GM12878 (cell line): ENCODE results near the gene PRR35. TPM values are rescaled to one million over a fixed set of nuclear protein-coding genes. Genes with fewer than 3 reads are reported as not detected.

Experiments
- ATAC-seq: fragments of 200-7000 bp; cut with Tn5 transposase; 3 replicates; pipeline ENCODE4 v1.9.1; 2020; ENCODE audit warnings: mild to moderate bottlenecking, moderate library complexity
- BruUV-seq: library from RNA; stranded (reverse); fragments of 400-500 nt; replicated peaks from 2 replicates; lab custom pipeline; 2021; lab: Mats Ljungman, UMichigan
- CTCF ChIA-PET: fragments of 300-600 bp; sonication (Branson Sonifier 250); formaldehyde crosslinking; extraction: SDS; loops from one replicate; lab custom pipeline; 2021; ENCODE audit warnings: inconsistent platforms; lab: Yijun Ruan, JAX
- POLR2A ChIA-PET: fragments of 350-600 bp; formaldehyde crosslinking; extraction: SDS; loops from one replicate; lab custom pipeline; 2021; ENCODE audit warnings: inconsistent platforms; lab: Charles Lee
- RAD21 ChIA-PET: fragments of 300-600 bp; sonication (Branson Sonifier 250); formaldehyde crosslinking; loops from one replicate; lab custom pipeline; 2023; ENCODE audit warnings: antibody characterized with exemption; ENCODE audit not compliant: unreplicated experiment; lab: Charles Lee
- SMC1A ChIA-PET: fragments of 300-600 bp; sonication (Branson Sonifier 250); formaldehyde crosslinking; loops from one replicate; lab custom pipeline; 2023; ENCODE audit not compliant: unreplicated experiment, uncharacterized antibody; lab: Charles Lee
- DNase-seq: peaks from one replicate; pipeline ENCODE4 v3.0.0-alpha.2; 2011; ENCODE audit warnings: low read depth, low spot score
- FAIRE-seq: peaks from 3 replicates; lab custom pipeline; 2011; peaks lifted over from hg19 to GRCh38; lab: Jason Lieb, UNC
- H2AFZ ChIP-seq: 2 replicates; pipeline ENCODE4 v1.6.0; 2011; ENCODE audit warnings: low read depth, low read length, control low read depth; ENCODE audit not compliant: control insufficient read depth
- H3K27ac ChIP-seq: 2 replicates; pipeline ENCODE4 v1.5.1; 2011; ENCODE audit warnings: control low read depth; ENCODE audit not compliant: control insufficient read depth, insufficient read depth
- H3K27me3 ChIP-seq, 2 experiments: replicated peaks in 1 of 2; 2 replicates each; pipeline versions ENCODE4 v1.6.0 to v1.6.1; 2011; ENCODE audit warnings: low read length in 1 of 2; ENCODE audit not compliant: control insufficient read depth in 2 of 2, insufficient read depth in 2 of 2
- H3K36me3 ChIP-seq, 2 experiments: 2 replicates each; pipeline ENCODE4 v1.5.1; 2011; ENCODE audit warnings: low read length in 1 of 2; ENCODE audit not compliant: control insufficient read depth in 2 of 2, insufficient read depth in 2 of 2
- H3K4me1 ChIP-seq: 2 replicates; pipeline ENCODE4 v1.6.1; 2011; ENCODE audit warnings: mild to moderate bottlenecking, low read length, moderate library complexity, mixed read lengths; ENCODE audit not compliant: control insufficient read depth, insufficient read depth
- H3K4me2 ChIP-seq: 2 replicates; pipeline ENCODE4 v1.6.0; 2011; ENCODE audit warnings: control low read depth; ENCODE audit not compliant: control insufficient read depth, insufficient read depth
- H3K4me3 ChIP-seq: fragments of 200-600 bp; sonication (generic); 2 replicates; pipeline ENCODE4 v1.5.1; 2016
- H3K79me2 ChIP-seq: 2 replicates; pipeline ENCODE4 v1.6.0; 2011; ENCODE audit warnings: low read length; ENCODE audit not compliant: control insufficient read depth, insufficient read depth
- H3K9ac ChIP-seq: 2 replicates; pipeline ENCODE4 v1.8.0; 2011; ENCODE audit warnings: low read length, control low read depth, mixed read lengths; ENCODE audit not compliant: control insufficient read depth, insufficient read depth
- H3K9me3 ChIP-seq: replicated peaks from 3 replicates; pipeline ENCODE4 v1.5.1; 2011; ENCODE audit warnings: mild to moderate bottlenecking, low read length; ENCODE audit not compliant: control insufficient read depth, insufficient read depth
- H4K20me1 ChIP-seq: 2 replicates; pipeline ENCODE4 v1.6.0; 2011; ENCODE audit not compliant: control insufficient read depth, insufficient read depth
- CTCF ChIP-seq, 3 experiments: IDR thresholded peaks in 2 of 3; conservative IDR thresholded peaks in 1 of 3; 2 replicates each; pipeline ENCODE4 v1.5.1; 2011; ENCODE audit warnings: low read depth in 3 of 3, low read length in 3 of 3, mild to moderate bottlenecking in 3 of 3, control low read depth in 2 of 3, moderate library complexity in 2 of 3, inconsistent platforms in 1 of 3, mixed read lengths in 1 of 3; ENCODE audit not compliant: control insufficient read depth in 2 of 3, insufficient read depth in 1 of 3; ENCODE audit errors: extremely low read depth in 1 of 3
- ESRRA ChIP-seq: IDR thresholded peaks from 2 replicates; pipeline ENCODE4 v1.6.1; 2012; ENCODE audit warnings: mild to moderate bottlenecking, low read length, improper control_type of control experiment
- NBN ChIP-seq: fragments of 450-650 bp; IDR thresholded peaks from 2 replicates; pipeline ENCODE4 v1.6.1; 2016
- RAD21 ChIP-seq: IDR thresholded peaks from 2 replicates; pipeline ENCODE4 v1.6.1; 2011; ENCODE audit warnings: mild to moderate bottlenecking, low read depth, low read length, moderate library complexity; ENCODE audit not compliant: insufficient read depth
- SMC3 ChIP-seq: IDR thresholded peaks from 2 replicates; pipeline ENCODE4 v1.6.1; 2011; ENCODE audit warnings: low read length, improper control_type of control experiment, borderline replicate concordance
- SREBF1 ChIP-seq: IDR thresholded peaks from 2 replicates; pipeline ENCODE4 v1.6.1; 2012; ENCODE audit warnings: mild to moderate bottlenecking, low read length
- WGBS: methylation state at CpG from one replicate; pipeline ENCODE4 v1.1.6; 2016; ENCODE audit warnings: low lambda C conversion rate; ENCODE audit not compliant: insufficient replicate concordance, insufficient coverage; ENCODE audit errors: missing lambda C conversion rate; 5-methylcytosine and 5-hydroxymethylcytosine counted together
- in situ Hi-C: fragments of 300-500 bp; cut with MboI; formaldehyde crosslinking; loops from 9 replicates; pipeline ENCODE4 v1.14.3; 2018; ENCODE audit warnings: mixed read lengths
- intact Hi-C: fragments of 100-400 bp; cut with micrococcal nuclease; formaldehyde crosslinking; loops from one replicate; pipeline ENCODE4 v1.14.2; 2022; ENCODE audit not compliant: unreplicated experiment
- polyA plus RNA-seq, 11 experiments: library from polyadenylated mRNA; depleted of rRNA in 4 of 11; unstranded in 6 of 11; stranded (reverse) in 5 of 11; fragments of >200 nt; fragmentation: Nextera tagmentation in 4 of 11; fragmentation: Illumina TruSeq in 1 of 11; extraction: Ambion mirVana in 4 of 11; extraction: Trizol in 1 of 11; gene quantifications; 1 replicate in 1 of 11; 2 replicates in 10 of 11; pipeline versions ENCODE4 v1.2.1 to v1.2.3, GENCODE V29; 2011 to 2016; ENCODE audit warnings: inconsistent platforms in 2 of 11, missing spikeins in 2 of 11, low read depth in 1 of 11
- total RNA-seq, 4 experiments: library from RNA; depleted of rRNA in 3 of 4; stranded (reverse); fragments of >200 nt in 3 of 4; fragmentation: Illumina TruSeq in 1 of 4; extraction: Trizol in 1 of 4; gene quantifications; 2 replicates each; pipeline versions ENCODE4 v1.2.1 to v1.2.3, GENCODE V29; 2013 to 2021
- TF ChIP-seq, protein P1 (sequence below): IDR thresholded peaks from 2 replicates; pipeline ENCODE4 v1.6.1; 2011; ENCODE audit warnings: borderline replicate concordance, low read depth, mild to moderate bottlenecking, moderate library complexity, mixed read lengths, low read length; ENCODE audit not compliant: insufficient read depth; ENCODE audit errors: extremely low read length

Gene PRR35
- total and polyA plus RNA-seq, 10 of the 15 experiments (the other 5 are each of a cell fraction or from before 2014, with no cell fraction given) = not detected

GRCh38 chr16:600781-601180 is 40.6 kb downstream of the PRR35 start:
- Histone ChIP-seq H3K9ac (no peak overlapping the region), H2AFZ (no peak overlapping the region), H3K79me2 (no peaks in the 10 kb centered on the region), H4K20me1 (no peaks in the 10 kb centered on the region), H3K4me3 (no peak overlapping the region), H3K36me3 (peaks cover 0 to 4% of the 10 kb centered on the region in 2 experiments; a peak in 2 of 4 replicates), H3K4me1 (no peaks in the 10 kb centered on the region; the same call in 1 of the 2 replicates), H3K27ac (no peak overlapping the region), H3K9me3 (no peaks in the 10 kb centered on the region; the same call in 2 of the 3 replicates), H3K4me2 (no peak overlapping the region), H3K27me3 (no peaks in the 10 kb centered on the region)
- FAIRE-seq (no peak), DNase-seq (no peak), ATAC-seq (peak; percentile 58)
- RAD21 ChIA-PET = interaction anchor here (1.4 kb wide), 1 partner anchor 74 kb away, joined by 3 read pairs; the partner anchor contains the start of gene CAPN15
- intact Hi-C loops (no loop called here), in situ Hi-C loops (no loop called here)
- SMC1A ChIA-PET = interaction anchor here (1.1 kb wide), 1 partner anchor 75 kb away, joined by 3 read pairs; no protein-coding TSS in a partner anchor
- POLR2A ChIA-PET = no interaction called here
- TF ChIP-seq CTCF (IDR thresholded peaks at IDR 0.05 in 2 of 3, conservative IDR thresholded peaks at IDR 0.05 in 1 of 3; ENCODE audit: control insufficient read depth in 2 of 3, extremely low read depth in 1 of 3, insufficient read depth in 1 of 3, low read depth in 3 of 3, low read length in 3 of 3) (peak; percentile 13 to 28 (median 22); a peak in 3 of 6 replicates), SREBF1 (no peak), NBN (no peak), SMC3 (peak; percentile 13; the same call in 1 of the 2 replicates), ESRRA (no peak), RAD21 (0 out of 2 replicates have a peak, but pooled peaks have one; percentile 5)
- TF ChIP-seq, protein P1, sequence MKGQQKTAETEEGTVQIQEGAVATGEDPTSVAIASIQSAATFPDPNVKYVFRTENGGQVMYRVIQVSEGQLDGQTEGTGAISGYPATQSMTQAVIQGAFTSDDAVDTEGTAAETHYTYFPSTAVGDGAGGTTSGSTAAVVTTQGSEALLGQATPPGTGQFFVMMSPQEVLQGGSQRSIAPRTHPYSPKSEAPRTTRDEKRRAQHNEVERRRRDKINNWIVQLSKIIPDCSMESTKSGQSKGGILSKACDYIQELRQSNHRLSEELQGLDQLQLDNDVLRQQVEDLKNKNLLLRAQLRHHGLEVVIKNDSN = no peak
- WGBS = 42% methylated on average over 7 of the region's 7 CpGs
- BruUV-seq = no TSS peak
- CTCF ChIA-PET = interaction anchor here (0.6 to 2.0 kb wide), 4 partner anchors 9 to 166 kb away, joined by 3 to 5 read pairs (median 4); partner anchors contain the start of gene NHLRC4
